Smooth muscle cell of trachea (primary cell): ENCODE results near the gene METTL3. TPM values are rescaled to one million over a fixed set of nuclear protein-coding genes. Genes with fewer than 3 reads are reported as not detected.

ENCODE experiments used
- total RNA-seq: library from RNA; depleted of rRNA; stranded (reverse); fragments of >200 nt; gene quantifications from 2 replicates; pipeline ENCODE4 v1.2.1, GENCODE V29; 2014

Gene METTL3
- total RNA-seq, result 57.6 and 60.4 TPM in 2 replicates

GRCh38 chr14:21510735-21511657, at the start of gene METTL3:
METTL3 (minus strand) TSS chr14:21511340; CDS start chr14:21511223, 117 bp downstream.

DNA sequence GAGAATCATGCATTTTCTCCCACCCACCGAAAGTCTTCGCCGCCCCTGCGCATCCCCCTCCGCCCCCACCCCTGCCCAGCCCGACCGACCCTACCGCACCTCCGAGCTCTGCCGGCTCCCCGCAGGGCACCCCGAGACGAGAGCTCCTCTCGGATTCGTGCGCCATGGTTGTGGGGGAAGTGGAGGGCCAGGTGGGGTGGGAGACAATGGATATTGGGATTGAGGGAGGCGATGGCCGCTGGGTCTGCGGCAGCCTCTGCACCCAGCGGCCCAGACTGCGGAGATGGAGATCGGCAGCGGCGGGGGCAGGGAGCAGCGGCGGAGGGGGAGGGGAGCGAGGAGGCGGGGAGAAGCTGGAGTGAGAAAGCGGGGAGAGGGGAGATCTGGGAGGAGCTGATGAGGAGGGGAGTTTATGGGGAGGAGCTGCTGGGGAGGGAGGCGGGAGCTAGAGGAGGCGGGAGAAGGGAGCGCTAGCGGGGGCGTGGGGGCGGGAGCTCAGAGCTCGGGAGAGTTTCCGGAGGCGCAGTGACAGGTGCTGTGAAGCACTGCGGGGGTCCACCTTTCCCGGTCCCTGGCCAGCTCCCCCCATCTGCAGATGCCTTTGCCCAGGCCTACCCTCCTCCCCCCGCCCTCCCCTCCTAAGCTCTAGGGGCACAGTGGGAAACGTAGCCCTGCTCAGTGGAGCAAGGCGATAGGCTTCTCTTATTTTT, 15.0 kb upstream of the METTL3 start, which contains the start of gene SALL2:
TSS of gene SALL2 (minus strand) at position 385 of the 710 bp plus-strand sequence. CDS start at position 166, 219 bp downstream.

DNA sequence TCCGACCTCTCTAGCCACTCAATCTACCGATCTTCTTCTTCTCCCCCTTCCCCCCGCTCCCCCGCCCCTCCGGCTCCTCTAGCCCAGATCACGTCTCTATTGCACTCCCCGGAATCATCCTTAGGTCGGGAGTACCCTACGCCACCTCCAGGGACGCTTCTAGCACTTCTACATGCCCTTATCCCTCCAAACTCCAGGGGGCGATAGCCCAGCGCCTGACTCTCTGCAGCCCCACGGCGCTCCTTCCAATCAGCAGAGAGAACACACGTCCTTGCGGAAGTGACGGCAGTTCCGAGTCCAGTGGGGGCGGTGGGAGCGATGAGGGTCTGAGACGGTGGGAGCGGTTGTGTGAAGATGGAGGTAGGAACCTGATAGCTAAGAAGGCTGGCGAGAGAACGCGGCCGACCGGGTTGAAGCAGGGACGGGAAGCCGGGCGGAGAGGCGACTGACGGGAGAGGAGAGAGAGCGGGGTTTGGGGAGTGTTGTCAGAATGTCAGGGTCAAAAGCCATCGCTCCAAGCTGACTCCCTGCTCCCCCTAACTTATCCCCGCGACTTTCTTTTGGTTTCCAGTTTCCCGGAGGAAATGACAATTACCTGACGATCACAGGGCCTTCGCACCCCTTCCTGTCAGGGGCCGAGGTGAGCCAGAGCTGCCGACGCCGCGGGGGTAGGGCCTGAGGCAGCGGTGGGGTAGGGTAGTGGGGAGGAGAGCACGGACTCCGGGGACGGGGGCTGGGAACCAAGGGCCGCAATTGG, 34.0 kb downstream of the METTL3 start, which contains the start of the genes RAB2B and TOX4:
TSS of gene RAB2B (minus strand) at position 35 of the 757 bp plus-strand sequence. CDS start 87 bp downstream, outside the sequence.
TSS of gene TOX4 (plus strand) at position 271 of the 757 bp plus-strand sequence. CDS start at position 355, 84 bp downstream.

DNA sequence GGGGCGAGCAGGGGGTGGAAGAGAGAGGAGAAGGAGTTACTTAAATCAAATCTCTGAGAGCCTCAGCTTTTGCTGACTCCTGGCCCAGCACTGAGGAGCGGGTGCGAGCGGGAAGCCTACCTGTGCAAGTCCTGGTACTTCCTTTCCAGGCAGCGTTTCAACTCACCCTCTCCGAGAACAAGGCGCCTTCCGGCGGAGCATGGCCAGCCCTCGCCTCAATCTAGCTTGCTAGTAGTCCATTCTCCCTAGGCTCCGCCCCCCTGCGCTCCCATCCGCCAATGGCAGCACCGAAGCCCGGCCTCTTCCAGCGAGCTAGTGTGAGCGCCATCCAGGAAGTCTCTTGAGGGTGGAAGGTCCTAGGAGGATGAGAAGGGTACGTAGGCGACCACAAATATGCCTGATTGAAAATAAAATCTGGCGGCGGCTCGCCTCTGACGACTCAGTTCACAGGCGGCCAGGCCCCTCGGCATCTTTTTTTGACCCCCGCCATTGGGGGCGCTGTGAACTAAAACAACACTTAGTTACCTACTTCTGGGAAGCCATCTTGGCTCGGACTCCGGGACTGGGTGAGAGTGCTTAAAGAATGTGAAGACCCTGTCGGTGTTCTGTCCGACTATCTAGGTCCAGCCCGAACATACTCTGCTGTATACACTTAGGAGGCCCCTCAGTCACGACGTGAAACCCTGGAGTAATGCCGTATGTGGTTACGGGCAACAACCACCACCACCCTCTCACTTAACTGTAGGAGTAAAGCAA, 55.0 kb downstream of the METTL3 start, which contains the start of gene CHD8:
TSS of gene CHD8 (minus strand) at position 212 of the 756 bp plus-strand sequence. CDS start 24,480 bp downstream, outside the sequence.

Other genes starting within 250 kb of the METTL3 start
- gene HNRNPC, start 241.9 kb downstream of the METTL3 start, total RNA-seq, result 629 and 814 TPM in 2 replicates
- gene RPGRIP1, start 231.3 kb downstream of the METTL3 start, total RNA-seq, result not detected in 2 replicates
- gene SUPT16H, start 127.3 kb downstream of the METTL3 start, total RNA-seq, result 73.8 and 89.9 TPM in 2 replicates
- gene CHD8, start 55.2 kb downstream of the METTL3 start, total RNA-seq, result 57.4 and 64.6 TPM in 2 replicates
- 25.1 and 26.9 TPM in 2 replicates for gene RAB2B, start 34.4 kb downstream of the METTL3 start, total RNA-seq
- gene TOX4, start 34.1 kb downstream of the METTL3 start, total RNA-seq, result 33.7 and 47.6 TPM in 2 replicates
- 4.2 and 6.0 TPM in 2 replicates for gene SALL2, start 15.0 kb upstream of the METTL3 start, total RNA-seq
- gene OR10G3, start 68.7 kb upstream of the METTL3 start, total RNA-seq, result not detected in 2 replicates
- gene OR10G2, start 123.6 kb upstream of the METTL3 start, total RNA-seq, result not detected in 2 replicates
- not detected in 2 replicates for gene OR4E2, start 142.5 kb upstream of the METTL3 start, total RNA-seq
- gene OR4E1, start 162.5 kb upstream of the METTL3 start, total RNA-seq, result not detected in 2 replicates